H9 (cell line): Measurements from ENCODE around the gene ETV7. TPM values are rescaled to one million over a fixed set of nuclear protein-coding genes. Genes with fewer than 3 reads are reported as not detected.

ENCODE experiments used
- DNase-seq: peaks from one replicate; pipeline ENCODE4 v3.0.0-alpha.2; 2017
- H2AFZ ChIP-seq: one replicate; pipeline ENCODE4 v1.6.1; 2013; ENCODE audit warnings: mild to moderate bottlenecking, low read length, control low read depth, moderate library complexity
- H2AK5ac ChIP-seq: 2 replicates; pipeline ENCODE4 v1.6.1; 2013; ENCODE audit warnings: low read length, control low read depth, mixed read lengths; ENCODE audit not compliant: insufficient read length
- H2BK120ac ChIP-seq: one replicate; pipeline ENCODE4 v1.6.1; 2013; ENCODE audit warnings: low read depth, mild to moderate bottlenecking, low read length, control low read depth, inconsistent platforms; ENCODE audit not compliant: poor library complexity, severe bottlenecking
- H2BK12ac ChIP-seq: 2 replicates; pipeline ENCODE4 v1.6.1; 2013; ENCODE audit warnings: low read length, control low read depth, mixed read lengths, low read depth; ENCODE audit not compliant: insufficient read length
- H2BK15ac ChIP-seq: 2 replicates; pipeline ENCODE4 v1.6.1; 2013; ENCODE audit warnings: low read depth, low read length, control low read depth
- H2BK20ac ChIP-seq: one replicate; pipeline ENCODE4 v1.6.1; 2013; ENCODE audit warnings: low read depth, mild to moderate bottlenecking, low read length, control low read depth, inconsistent platforms; ENCODE audit not compliant: poor library complexity, severe bottlenecking
- H2BK5ac ChIP-seq: 2 replicates; pipeline ENCODE4 v1.6.1; 2013; ENCODE audit warnings: low read length, control low read depth, mixed read lengths; ENCODE audit not compliant: insufficient read length
- H3K14ac ChIP-seq: 2 replicates; pipeline ENCODE4 v1.6.1; 2013; ENCODE audit warnings: low read length, control low read depth; ENCODE audit not compliant: insufficient read depth
- H3K18ac ChIP-seq: 2 replicates; pipeline ENCODE4 v1.6.1; 2013; ENCODE audit warnings: low read depth, mild to moderate bottlenecking, mixed read lengths, low read length, control low read depth; ENCODE audit not compliant: insufficient read length
- H3K23ac ChIP-seq: 2 replicates; pipeline ENCODE4 v1.6.1; 2013; ENCODE audit warnings: low read length, control low read depth, mixed read lengths, low read depth; ENCODE audit not compliant: insufficient read length
- H3K23me2 ChIP-seq: 2 replicates; pipeline ENCODE4 v1.6.1; 2013; ENCODE audit warnings: low read depth, mild to moderate bottlenecking, mixed read lengths, low read length, control low read depth; ENCODE audit not compliant: insufficient read length, poor library complexity, severe bottlenecking
- H3K27ac ChIP-seq: 2 replicates; pipeline ENCODE4 v1.5.1; 2013; ENCODE audit warnings: low read length, control low read depth, mixed read lengths, low read depth; ENCODE audit not compliant: insufficient read length
- H3K27me3 ChIP-seq: 2 replicates; pipeline ENCODE4 v1.6.1; 2013; ENCODE audit warnings: low read length, control low read depth, inconsistent platforms; ENCODE audit not compliant: insufficient read depth
- H3K4ac ChIP-seq: 2 replicates; pipeline ENCODE4 v1.6.1; 2013; ENCODE audit warnings: low read depth, mild to moderate bottlenecking, control low read depth, inconsistent platforms, low read length, moderate library complexity
- H3K4me1 ChIP-seq: 2 replicates; pipeline ENCODE4 v1.6.1; 2013; ENCODE audit warnings: low read length, control low read depth, inconsistent platforms; ENCODE audit not compliant: insufficient read depth
- H3K4me2 ChIP-seq: 2 replicates; pipeline ENCODE4 v1.6.1; 2013; ENCODE audit warnings: low read length, control low read depth, mixed read lengths; ENCODE audit not compliant: insufficient read length, insufficient read depth
- H3K56ac ChIP-seq: 2 replicates; pipeline ENCODE4 v1.6.1; 2013; ENCODE audit warnings: low read depth, mild to moderate bottlenecking, mixed read lengths, low read length, control low read depth; ENCODE audit not compliant: insufficient read length
- H3K79me1 ChIP-seq: 2 replicates; pipeline ENCODE4 v1.6.1; 2013; ENCODE audit warnings: low read depth, mild to moderate bottlenecking, moderate library complexity, low read length, control low read depth, inconsistent platforms; ENCODE audit not compliant: insufficient read depth, poor library complexity, severe bottlenecking
- H3K79me2 ChIP-seq: 2 replicates; pipeline ENCODE4 v1.6.1; 2013; ENCODE audit warnings: low read length, control low read depth, inconsistent platforms; ENCODE audit not compliant: insufficient read depth
- H3K9ac ChIP-seq: 2 replicates; pipeline ENCODE4 v1.6.1; 2013; ENCODE audit warnings: low read length, control low read depth, mixed read lengths; ENCODE audit not compliant: insufficient read length; ENCODE audit errors: extremely low read depth
- H3K9me3 ChIP-seq: one replicate; pipeline ENCODE4 v1.6.1; 2013; ENCODE audit warnings: low read depth, low read length, inconsistent platforms; ENCODE audit not compliant: control insufficient read depth
- H3T11ph ChIP-seq: one replicate; pipeline ENCODE4 v1.6.1; 2013; ENCODE audit warnings: mild to moderate bottlenecking, low read length, control low read depth, inconsistent platforms
- H4K20me1 ChIP-seq: one replicate; pipeline ENCODE4 v1.6.1; 2013; ENCODE audit not compliant: control insufficient read depth, insufficient read length, insufficient read depth
- H4K5ac ChIP-seq: 2 replicates; pipeline ENCODE4 v1.6.1; 2013; ENCODE audit warnings: low read depth, mild to moderate bottlenecking, mixed read lengths, low read length, control low read depth; ENCODE audit not compliant: insufficient read length
- H4K8ac ChIP-seq: replicated peaks from 2 replicates; pipeline ENCODE4 v1.6.1; 2013; ENCODE audit warnings: low read length, control low read depth, mixed read lengths, low read depth; ENCODE audit not compliant: insufficient read length
- H4K91ac ChIP-seq: 2 replicates; pipeline ENCODE4 v1.6.1; 2013; ENCODE audit warnings: low read depth, mild to moderate bottlenecking, moderate library complexity, mixed read lengths, low read length, control low read depth; ENCODE audit not compliant: insufficient read length
- H3K27ac Mint-ChIP-seq, 3 experiments: 2 replicates in 2 of 3; 3 replicates in 1 of 3; pipeline ENCODE4 v1.8.0; 2020 to 2021; ENCODE audit warnings: mixed read lengths in 3 of 3, mild to moderate bottlenecking in 1 of 3, moderate library complexity in 1 of 3
- H3K27me3 Mint-ChIP-seq: 2 replicates; pipeline ENCODE4 v1.8.0; 2021; ENCODE audit warnings: low read depth, mild to moderate bottlenecking, moderate library complexity, mixed read lengths
- H3K36me3 Mint-ChIP-seq, 3 experiments: 2 replicates in 2 of 3; 3 replicates in 1 of 3; pipeline ENCODE4 v1.8.0; 2020 to 2021; ENCODE audit warnings: low read depth in 3 of 3, mixed read lengths in 3 of 3; ENCODE audit not compliant: insufficient read depth in 1 of 3
- H3K4me1 Mint-ChIP-seq, 2 experiments: 2 replicates each; pipeline ENCODE4 v1.8.0; 2020; ENCODE audit warnings: mixed read lengths in 2 of 2
- H3K4me3 Mint-ChIP-seq, 2 experiments: 2 replicates in 1 of 2; 3 replicates in 1 of 2; pipeline ENCODE4 v1.8.0; 2020 to 2021; ENCODE audit warnings: mild to moderate bottlenecking in 2 of 2, mixed read lengths in 2 of 2, moderate library complexity in 1 of 2
- H3K9me3 Mint-ChIP-seq, 2 experiments: 2 replicates in 1 of 2; 3 replicates in 1 of 2; pipeline ENCODE4 v1.8.0; 2020; ENCODE audit warnings: mild to moderate bottlenecking in 2 of 2, mixed read lengths in 2 of 2, moderate library complexity in 1 of 2
- CTCF ChIP-seq: fragments of 200-600 bp; sonication (generic); conservative IDR thresholded peaks from 3 replicates; pipeline ENCODE4 v1.8.0; 2021; ENCODE audit warnings: antibody characterized with exemption, mild to moderate bottlenecking
- WGBS: extraction: QIAGEN DNeasy Blood & Tissue Kit; methylation state at CpG from one replicate; pipeline ENCODE4 v1.1.7; 2013; ENCODE audit warnings: missing lambda C conversion rate, low lambda C conversion rate, mixed read lengths; ENCODE audit not compliant: insufficient read length; ENCODE audit errors: extremely low coverage; 5-methylcytosine and 5-hydroxymethylcytosine counted together
- total RNA-seq: library from RNA; stranded (reverse); gene quantifications from 2 replicates; pipeline ENCODE4 v1.2.1, GENCODE V29; 2021

ETV7 gene
- total RNA-seq, 1 experiment from 2014 or later: 0.92 TPM

- Histone ChIP-seq H4K8ac (no peak overlapping the region), H3K79me2 (no peaks in the 10 kb centered on the region), H3K14ac (no peak overlapping the region), H3K23me2 (peaks cover 4% of the 10 kb centered on the region), H2BK120ac (no peak overlapping the region), H3K4me2 (no peak overlapping the region), H2BK5ac (no peak overlapping the region), H3K27ac (no peak overlapping the region), H4K91ac (no peak overlapping the region), H3K4me1 (no peaks in the 10 kb centered on the region), H3K27me3 (no peaks in the 10 kb centered on the region), H2BK20ac (no peak overlapping the region), H4K20me1 (no peaks in the 10 kb centered on the region), H3K9ac (no peak overlapping the region), H3K79me1 (no peaks in the 10 kb centered on the region), H2BK12ac (no peak overlapping the region), H3K18ac (no peak overlapping the region), H2BK15ac (no peak overlapping the region), H3K4ac (no peak overlapping the region), H4K5ac (no peak overlapping the region), H3K9me3 (no peaks in the 10 kb centered on the region), H3T11ph (no peak overlapping the region), H2AK5ac (no peak overlapping the region), H2AFZ (no peak overlapping the region), H3K23ac (no peak overlapping the region), H3K56ac (no peak overlapping the region)
- no peaks in the 10 kb centered on the region for H3K36me3 Mint-ChIP-seq
- H3K27ac Mint-ChIP-seq: no peak overlapping the region
- H3K9me3 Mint-ChIP-seq: no peaks in the 10 kb centered on the region; a peak in 1 of 5 replicates
- TF ChIP-seq CTCF: no peak
- H3K27me3 Mint-ChIP-seq: peaks cover 45% of the 10 kb centered on the region
- no peak overlapping the region for H3K4me3 Mint-ChIP-seq
- DNase-seq: no peak
- H3K4me1 Mint-ChIP-seq: peaks cover 15 to 26% of the 10 kb centered on the region in 2 experiments
- no CpG with 5 or more reads among the region's 5 CpGs for WGBS
Observed at GRCh38 chr6:36336208-36336710, 51.2 kb downstream of the ETV7 start.
